GM12878 (cell line): Measurements from ENCODE around the gene PLVAP. TPM values are rescaled to one million over a fixed set of nuclear protein-coding genes. Genes with fewer than 3 reads are reported as not detected.
A peak's percentile ranks its signal among the peaks of the same experiment; 100 is the strongest.

Experiments
- ATF3 ChIP-seq: IDR thresholded peaks from 2 replicates; pipeline ENCODE4 v1.6.1; 2011; ENCODE audit warnings: low read depth, mild to moderate bottlenecking, low read length, moderate library complexity, borderline replicate concordance; ENCODE audit errors: extremely low read depth
- ATF7 ChIP-seq: fragments of 450-650 bp; IDR thresholded peaks from 2 replicates; pipeline ENCODE4 v1.6.1; 2016; ENCODE audit warnings: low read depth, mild to moderate bottlenecking
- BACH1 ChIP-seq: fragments of 450-650 bp; IDR thresholded peaks from 2 replicates; pipeline ENCODE4 v1.6.1; 2017; ENCODE audit warnings: mild to moderate bottlenecking, borderline replicate concordance
- E2F8 ChIP-seq: fragments of 450-650 bp; IDR thresholded peaks from 2 replicates; pipeline ENCODE4 v1.6.1; 2018; ENCODE audit warnings: mild to moderate bottlenecking, low read depth, moderate library complexity; ENCODE audit not compliant: partially characterized antibody
- MAX ChIP-seq: IDR thresholded peaks from 2 replicates; pipeline ENCODE4 v1.6.1; 2012; ENCODE audit warnings: low read depth, low read length, improper control_type of control experiment
- MEF2A ChIP-seq: IDR thresholded peaks from 2 replicates; pipeline ENCODE4 v1.6.1; 2011; ENCODE audit warnings: low read depth, mild to moderate bottlenecking, low read length, moderate library complexity; ENCODE audit not compliant: insufficient read depth
- MYB ChIP-seq: fragments of 150-350 bp; IDR thresholded peaks from 2 replicates; pipeline ENCODE4 v1.6.1; 2014; ENCODE audit warnings: mild to moderate bottlenecking, low read depth, low read length, borderline replicate concordance
- NR2F1 ChIP-seq: fragments of 450-650 bp; conservative IDR thresholded peaks from 2 replicates; pipeline ENCODE4 v1.6.1; 2017; ENCODE audit warnings: mild to moderate bottlenecking
- RELB ChIP-seq: fragments of 450-650 bp; IDR thresholded peaks from 2 replicates; pipeline ENCODE4 v1.6.1; 2017; ENCODE audit warnings: low read depth, mild to moderate bottlenecking, moderate library complexity
- RUNX3 ChIP-seq: IDR thresholded peaks from 2 replicates; pipeline ENCODE4 v1.6.1; 2012; ENCODE audit warnings: low read length, inconsistent platforms
- TAF1 ChIP-seq: IDR thresholded peaks from 2 replicates; pipeline ENCODE4 v1.6.1; 2011; ENCODE audit warnings: mild to moderate bottlenecking, low read depth, low read length, borderline replicate concordance
- USF1 ChIP-seq: IDR thresholded peaks from 2 replicates; pipeline ENCODE4 v1.6.1; 2011; ENCODE audit warnings: borderline replicate concordance, low read depth, mild to moderate bottlenecking, moderate library complexity, mixed read lengths, low read length; ENCODE audit not compliant: insufficient read depth; ENCODE audit errors: extremely low read length
- ZBTB40 ChIP-seq: fragments of 450-650 bp; IDR thresholded peaks from 2 replicates; pipeline ENCODE4 v1.6.1; 2016; ENCODE audit warnings: mild to moderate bottlenecking, moderate library complexity, borderline replicate concordance
- ZNF207 ChIP-seq: fragments of 450-650 bp; IDR thresholded peaks from 2 replicates; pipeline ENCODE4 v1.6.1; 2014; ENCODE audit warnings: antibody characterized with exemption, mild to moderate bottlenecking, borderline replicate concordance
- ZNF217 ChIP-seq: fragments of 450-650 bp; IDR thresholded peaks from 2 replicates; pipeline ENCODE4 v1.6.1; 2017; ENCODE audit warnings: antibody characterized with exemption, mild to moderate bottlenecking
- polyA plus RNA-seq, 11 experiments: library from polyadenylated mRNA; depleted of rRNA in 4 of 11; unstranded in 6 of 11; stranded (reverse) in 5 of 11; fragments of >200 nt; fragmentation: Nextera tagmentation in 4 of 11; fragmentation: Illumina TruSeq in 1 of 11; extraction: Ambion mirVana in 4 of 11; extraction: Trizol in 1 of 11; gene quantifications; 1 replicate in 1 of 11; 2 replicates in 10 of 11; pipeline versions ENCODE4 v1.2.1 to v1.2.3, GENCODE V29; 2011 to 2016; ENCODE audit warnings: inconsistent platforms in 2 of 11, missing spikeins in 2 of 11, low read depth in 1 of 11
- total RNA-seq, 4 experiments: library from RNA; depleted of rRNA in 3 of 4; stranded (reverse); fragments of >200 nt in 3 of 4; fragmentation: Illumina TruSeq in 1 of 4; extraction: Trizol in 1 of 4; gene quantifications; 2 replicates each; pipeline versions ENCODE4 v1.2.1 to v1.2.3, GENCODE V29; 2013 to 2021

Gene PLVAP
- total and polyA plus RNA-seq, 10 of the 15 experiments (the other 5 are each of a cell fraction or from before 2014, with no cell fraction given): 0.03 to 0.54 (median 0.06) TPM; not detected in 4

GRCh38 chr19:17419621-17420474, 42.7 kb upstream of the PLVAP start, which contains the start of gene MVB12A (continued):
- TF ChIP-seq RELB (peak; percentile 65), MAX (peak; percentile 72; the same call in 1 of the 2 replicates), TAF1 (0 out of 2 replicates have a peak, but pooled peaks have one; percentile 17), ZNF207 (no peak), ATF7 (0 out of 2 replicates have a peak, but pooled peaks have one; percentile 29), BACH1 (no peak), ZBTB40 (peak; percentile 97), MEF2A (no peak), ATF3 (no peak), MYB (no peak), RUNX3 (peak; percentile 46; the same call in 1 of the 2 replicates), ZNF217 (no peak), USF1 (no peak), E2F8 (peak; percentile 82), NR2F1 (no peak)
